Stimulated activated naive CD8-positive, alpha-beta T cell treated with anti-CD3 and anti-CD28 coated beads, Interleukin-15, Interleukin-2, amounts not matched to agents 100 ng/mL and 50 ng/mL, for 24 hours (primary cell): ENCODE measurements around the gene LSS.
A peak's percentile ranks its signal among the peaks of the same experiment; 100 is the strongest.
"Not testable (repeated sequence)": the region's sequence is repeated elsewhere in the genome, so short reads cannot be mapped to it uniquely, and the experiment has no call there.

Experiments
- H3K27ac Mint-ChIP-seq: one replicate; pipeline ENCODE4 v1.8.0; 2021; ENCODE audit warnings: mild to moderate bottlenecking, mixed read lengths
- H3K27me3 Mint-ChIP-seq: one replicate; pipeline ENCODE4 v1.8.0; 2021; ENCODE audit warnings: mixed read lengths
- H3K36me3 Mint-ChIP-seq: one replicate; pipeline ENCODE4 v1.8.0; 2021; ENCODE audit warnings: low read depth, mixed read lengths
- H3K4me1 Mint-ChIP-seq: one replicate; pipeline ENCODE4 v1.8.0; 2021; ENCODE audit warnings: low read depth, mixed read lengths
- H3K4me3 Mint-ChIP-seq: one replicate; pipeline ENCODE4 v1.8.0; 2021; ENCODE audit warnings: mild to moderate bottlenecking, mixed read lengths
- H3K9me3 Mint-ChIP-seq: one replicate; pipeline ENCODE4 v1.8.0; 2021; ENCODE audit warnings: mixed read lengths

LSS gene

DNA sequence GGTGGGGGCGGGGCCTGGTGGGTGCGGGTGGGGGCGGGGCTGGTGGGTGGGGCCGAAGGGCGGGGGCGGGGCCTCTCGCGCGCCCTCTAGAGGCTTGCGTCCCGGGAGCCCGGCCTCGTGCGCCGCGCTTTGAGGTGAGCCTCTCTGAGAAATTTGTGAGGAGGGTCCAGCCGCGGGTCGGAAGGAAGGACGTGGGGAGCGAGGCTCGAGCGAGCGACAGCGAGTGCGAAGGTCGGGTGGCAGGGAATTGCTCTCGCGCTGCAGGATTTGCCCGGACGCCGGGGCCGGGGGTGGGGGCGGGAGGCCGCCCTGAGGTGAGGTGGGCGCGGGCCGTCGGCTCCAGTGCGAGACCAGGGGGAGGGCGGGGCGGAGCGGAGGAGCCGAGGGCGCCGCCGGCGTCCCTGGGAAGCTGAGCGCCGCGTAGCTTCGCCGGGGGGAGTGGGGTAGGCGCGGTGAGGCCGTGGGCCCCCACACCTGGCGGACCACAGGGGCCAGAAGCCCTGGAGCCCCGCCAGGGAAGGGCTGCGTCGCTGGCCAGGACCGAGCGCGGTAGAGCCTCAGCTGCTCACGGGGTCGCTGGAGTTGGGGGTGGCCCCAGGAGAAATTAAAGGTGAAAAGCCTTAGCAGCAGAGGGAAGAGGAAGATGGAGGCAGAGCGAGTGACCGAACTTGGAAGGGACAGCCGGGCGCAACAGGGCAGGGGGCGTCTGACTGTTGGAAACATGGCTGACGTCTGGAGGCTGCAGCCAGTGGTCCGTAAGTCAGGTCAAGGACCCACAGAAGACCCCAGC lies 754 bp upstream of the LSS start:
- H3K4me3 Mint-ChIP-seq, result peak overlapping the region; percentile 82
- peaks cover 52% of the 10 kb centered on the region for H3K4me1 Mint-ChIP-seq
- peak overlapping the region; percentile 88 for H3K27ac Mint-ChIP-seq
- H3K9me3 Mint-ChIP-seq, result no peaks in the 10 kb centered on the region
- H3K36me3 Mint-ChIP-seq, result peaks cover 32% of the 10 kb centered on the region
- H3K27me3 Mint-ChIP-seq, result no peaks in the 10 kb centered on the region

DNA sequence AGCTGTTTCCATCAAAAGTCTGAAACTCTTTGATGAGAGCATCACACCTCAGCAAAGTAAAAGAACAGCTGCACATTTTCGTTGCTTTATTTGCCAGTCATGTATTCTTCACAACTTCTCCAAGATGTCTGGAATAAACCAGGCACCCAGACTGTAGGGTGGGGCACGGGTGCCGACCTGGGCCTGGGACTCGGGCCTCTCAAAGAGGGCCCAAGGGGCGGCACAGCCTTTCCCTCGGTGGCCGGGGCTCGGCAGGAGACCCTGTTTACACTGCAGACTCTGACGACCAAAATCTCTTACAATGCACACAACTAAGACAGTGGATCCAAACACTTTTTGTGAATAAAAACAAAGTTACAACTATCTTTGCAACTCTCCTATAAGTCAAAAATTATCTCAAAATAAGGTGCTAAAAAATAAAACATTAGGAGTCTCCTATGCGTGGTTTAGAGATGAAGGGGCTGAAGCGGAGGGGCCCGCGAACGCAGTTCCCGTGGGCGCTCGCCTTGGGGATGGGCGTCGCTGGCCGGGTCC lies 696 bp downstream of the LSS start:
- H3K27ac Mint-ChIP-seq, result peak overlapping the region; percentile 34
- no peaks in the 10 kb centered on the region for H3K9me3 Mint-ChIP-seq
- peak overlapping the region; percentile 82 for H3K4me3 Mint-ChIP-seq
- H3K36me3 Mint-ChIP-seq, result peaks cover 20% of the 10 kb centered on the region
- peaks cover 42% of the 10 kb centered on the region for H3K4me1 Mint-ChIP-seq
- H3K27me3 Mint-ChIP-seq, result no peaks in the 10 kb centered on the region

DNA sequence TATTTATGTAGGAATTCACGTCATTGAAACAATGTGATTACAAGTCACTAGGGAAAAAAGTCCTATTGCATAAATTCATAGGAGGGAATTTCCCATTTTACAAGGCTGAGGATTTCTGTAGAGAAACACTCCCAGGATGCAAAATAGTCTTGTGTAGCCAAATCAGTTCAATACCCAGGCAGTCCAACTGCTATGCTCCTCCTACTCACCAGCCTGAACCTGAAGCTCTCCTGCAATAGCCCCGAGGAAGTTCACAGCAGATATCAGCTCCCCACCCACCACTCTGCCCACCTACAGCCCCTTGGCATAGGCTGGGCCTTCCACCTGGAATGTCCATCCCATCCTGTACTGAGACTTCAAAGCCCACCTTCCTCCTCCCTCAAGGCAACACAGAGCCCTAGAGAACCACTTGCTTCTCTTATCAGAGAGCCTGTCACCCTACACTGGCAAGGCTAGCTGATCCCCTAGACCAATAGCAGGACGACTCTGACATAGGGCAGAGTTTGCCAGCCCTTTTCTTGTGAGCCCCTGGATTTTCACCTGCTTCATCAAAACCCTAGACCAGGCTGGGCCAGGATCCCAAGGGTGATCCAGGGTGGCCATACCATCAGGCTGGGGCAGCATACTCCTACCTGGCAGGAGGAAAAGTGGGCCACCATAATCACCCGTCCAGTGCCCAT lies 1.5 kb downstream of the LSS start:
- H3K36me3 Mint-ChIP-seq, result peaks cover 13% of the 10 kb centered on the region
- peak overlapping the region; percentile 82 for H3K4me3 Mint-ChIP-seq
- H3K27ac Mint-ChIP-seq, result no peak overlapping the region
- no peaks in the 10 kb centered on the region for H3K27me3 Mint-ChIP-seq
- no peaks in the 10 kb centered on the region for H3K9me3 Mint-ChIP-seq
- peaks cover 42% of the 10 kb centered on the region for H3K4me1 Mint-ChIP-seq

DNA sequence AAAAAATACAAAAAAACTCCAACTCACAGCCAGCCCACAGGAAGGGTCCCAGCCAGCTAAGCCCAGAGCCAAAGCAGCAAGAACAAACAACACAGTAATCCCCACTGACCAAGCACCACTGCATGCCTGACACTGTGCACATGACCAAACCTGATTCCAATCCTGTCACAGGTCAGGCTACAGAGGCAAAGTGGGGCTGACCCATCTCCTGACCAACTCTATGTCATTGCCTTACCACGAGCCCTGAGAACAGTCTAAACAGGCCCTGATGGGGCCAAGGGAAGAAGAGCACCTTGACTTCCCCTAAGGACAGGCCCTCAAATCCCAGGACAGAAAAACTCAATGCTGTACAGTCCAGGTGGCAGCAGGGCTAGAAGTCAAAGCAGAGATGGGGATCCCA lies 2.4 kb downstream of the LSS start:
- H3K4me1 Mint-ChIP-seq, result peaks cover 42% of the 10 kb centered on the region
- H3K9me3 Mint-ChIP-seq, result no peaks in the 10 kb centered on the region
- peaks cover 4% of the 10 kb centered on the region for H3K36me3 Mint-ChIP-seq
- H3K27ac Mint-ChIP-seq, result no peak overlapping the region
- H3K4me3 Mint-ChIP-seq, result no peak overlapping the region
- no peaks in the 10 kb centered on the region for H3K27me3 Mint-ChIP-seq

DNA sequence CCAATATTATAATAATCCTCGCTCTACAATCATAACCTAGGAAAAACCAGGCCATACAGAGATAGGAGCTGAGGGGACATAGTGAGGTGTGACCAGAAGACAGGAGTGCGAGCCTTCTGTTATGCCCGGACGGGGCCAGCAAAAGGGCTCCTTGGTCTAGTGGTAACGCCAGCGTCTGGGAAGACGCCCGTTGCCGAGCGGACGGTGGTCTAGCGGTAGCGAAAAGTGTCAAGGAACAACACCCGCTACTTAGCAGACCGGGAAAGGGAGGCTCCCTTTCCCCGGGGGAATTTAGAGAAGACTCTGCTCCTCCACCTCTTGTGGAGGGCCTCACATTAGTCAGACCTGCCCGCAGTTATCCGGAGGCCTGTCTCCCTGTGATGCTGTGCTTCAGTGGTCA lies 4.9 kb downstream of the LSS start:
- H3K27me3 Mint-ChIP-seq, H3K36me3 Mint-ChIP-seq, H3K9me3 Mint-ChIP-seq, H3K4me3 Mint-ChIP-seq, H3K27ac Mint-ChIP-seq: not testable (repeated sequence)
- H3K4me1 Mint-ChIP-seq, result peaks cover 29% of the 10 kb centered on the region

DNA sequence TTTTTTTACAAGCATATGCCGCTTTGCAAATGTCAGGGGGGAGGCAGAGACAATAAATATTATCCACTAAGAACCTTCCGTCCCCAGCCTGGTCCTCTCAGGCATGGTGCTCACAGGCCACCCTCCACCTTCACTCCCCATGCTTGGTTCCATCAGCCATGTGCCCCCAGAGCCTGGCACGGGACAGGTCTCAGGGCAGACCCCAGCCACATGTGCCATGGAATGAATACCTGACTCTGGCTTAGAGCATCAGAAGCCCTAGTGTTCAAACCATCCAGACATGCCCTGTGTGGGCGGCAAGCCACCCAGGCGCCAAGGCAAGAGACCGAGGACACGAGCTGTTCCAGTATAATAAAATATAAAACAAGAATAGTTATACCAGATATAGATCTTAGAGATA lies 5.4 kb downstream of the LSS start:
- Mint-ChIP-seq H3K4me1 (peaks cover 28% of the 10 kb centered on the region), H3K36me3 (peaks cover 5% of the 10 kb centered on the region), H3K9me3 (no peaks in the 10 kb centered on the region), H3K27me3 (no peaks in the 10 kb centered on the region), H3K27ac (no peak overlapping the region), H3K4me3 (no peak overlapping the region)

DNA sequence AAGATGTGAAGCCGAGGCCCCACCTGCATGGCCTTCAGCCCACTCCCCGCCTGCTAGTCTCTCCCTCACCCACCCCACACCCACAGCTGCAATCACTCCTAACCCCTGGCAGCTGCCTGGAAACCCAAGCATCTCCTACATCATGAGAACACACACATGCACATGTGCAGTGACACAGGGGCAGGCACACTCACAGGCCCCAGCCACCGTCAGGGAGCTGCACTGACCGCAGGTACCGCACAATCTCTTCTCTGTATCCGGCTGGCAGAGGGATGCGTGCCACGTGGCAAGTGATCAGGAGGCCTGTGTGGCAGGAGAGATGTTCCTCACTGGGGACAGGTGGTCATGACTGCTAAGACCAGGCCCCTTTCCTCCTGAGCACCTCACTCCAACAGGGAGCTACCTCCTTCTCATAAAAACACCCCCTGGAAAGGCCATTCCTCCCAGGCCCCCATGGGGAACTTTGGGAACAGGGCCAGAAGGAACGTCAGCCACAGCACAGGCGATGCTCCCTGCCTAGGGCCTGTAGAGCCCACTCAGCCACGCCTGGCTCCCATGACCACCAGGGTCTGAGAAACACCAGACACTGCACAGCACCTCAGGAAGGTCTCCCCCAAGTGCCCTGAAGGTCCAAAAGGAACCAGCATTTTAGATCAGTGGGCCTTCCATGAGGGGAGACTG lies 6.0 kb downstream of the LSS start:
- no peak overlapping the region for H3K27ac Mint-ChIP-seq
- no peaks in the 10 kb centered on the region for H3K27me3 Mint-ChIP-seq

DNA sequence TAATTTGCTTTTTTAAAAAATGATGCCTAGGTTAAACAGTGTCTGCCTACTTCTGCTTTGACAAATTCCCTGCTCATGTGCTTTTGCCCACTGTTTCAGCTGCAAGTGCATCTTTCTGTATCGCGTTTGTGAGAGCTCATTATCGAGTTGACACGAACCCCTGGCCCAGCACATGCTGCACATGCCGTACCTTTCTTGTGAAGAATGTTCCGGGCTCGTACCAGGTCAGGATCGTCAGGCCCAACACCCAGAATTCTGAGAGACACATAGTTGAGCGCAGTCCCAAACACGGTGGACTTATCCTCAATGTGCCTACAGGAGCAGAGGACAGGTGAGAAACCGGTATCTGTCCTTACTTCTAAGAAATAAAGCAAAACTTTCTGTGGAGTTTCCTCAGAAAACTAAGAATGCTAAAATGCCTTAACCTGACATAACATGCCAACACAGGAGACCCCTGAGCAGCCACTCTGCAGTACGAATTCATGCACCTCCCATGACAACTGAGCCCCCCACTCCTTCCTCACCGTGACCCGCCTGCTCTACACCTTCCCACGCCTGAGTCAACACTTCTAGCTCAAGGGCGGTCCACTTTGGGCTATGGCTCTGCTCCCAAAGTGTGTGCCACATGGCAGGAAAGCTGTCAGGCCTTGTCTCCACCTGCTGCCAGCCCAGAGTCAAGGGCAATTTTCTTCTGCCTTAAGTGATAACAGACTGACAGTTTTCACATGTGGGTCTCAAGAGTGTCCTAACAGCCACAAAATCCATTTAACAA lies 6.7 kb downstream of the LSS start:
- Mint-ChIP-seq H3K4me3 (no peak overlapping the region), H3K36me3 (peaks cover 5% of the 10 kb centered on the region), H3K27me3 (no peaks in the 10 kb centered on the region), H3K27ac (no peak overlapping the region), H3K9me3 (no peaks in the 10 kb centered on the region), H3K4me1 (peaks cover 14% of the 10 kb centered on the region)

More for the DNA sequence above, 6.0 kb downstream of the LSS start:
- Mint-ChIP-seq H3K4me3 (no peak overlapping the region), H3K36me3 (peaks cover 5% of the 10 kb centered on the region), H3K9me3 (no peaks in the 10 kb centered on the region), H3K4me1 (peaks cover 22% of the 10 kb centered on the region)

DNA sequence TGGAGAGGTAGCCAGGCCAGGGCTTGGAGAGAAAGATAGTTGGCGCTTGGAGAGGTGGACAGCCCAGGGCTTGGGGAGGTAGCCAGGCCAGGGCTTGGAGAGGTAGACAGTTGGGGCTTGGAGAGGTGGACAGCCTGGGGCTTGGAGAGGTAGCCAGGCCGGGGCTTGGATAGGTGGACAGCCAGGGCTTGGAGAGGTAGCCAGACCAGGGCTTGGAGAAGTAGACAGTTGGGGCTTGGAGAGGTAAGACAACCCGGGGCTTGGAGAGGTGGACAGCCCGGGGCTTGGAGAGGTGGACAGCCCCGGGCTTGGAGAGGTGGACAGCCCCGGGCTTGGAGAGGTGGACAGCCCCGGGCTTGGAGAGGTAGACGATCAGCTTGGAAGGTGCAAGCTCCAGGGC lies 7.7 kb downstream of the LSS start:
- H3K27ac Mint-ChIP-seq, result no peak overlapping the region
- peaks cover 5% of the 10 kb centered on the region for H3K36me3 Mint-ChIP-seq

DNA sequence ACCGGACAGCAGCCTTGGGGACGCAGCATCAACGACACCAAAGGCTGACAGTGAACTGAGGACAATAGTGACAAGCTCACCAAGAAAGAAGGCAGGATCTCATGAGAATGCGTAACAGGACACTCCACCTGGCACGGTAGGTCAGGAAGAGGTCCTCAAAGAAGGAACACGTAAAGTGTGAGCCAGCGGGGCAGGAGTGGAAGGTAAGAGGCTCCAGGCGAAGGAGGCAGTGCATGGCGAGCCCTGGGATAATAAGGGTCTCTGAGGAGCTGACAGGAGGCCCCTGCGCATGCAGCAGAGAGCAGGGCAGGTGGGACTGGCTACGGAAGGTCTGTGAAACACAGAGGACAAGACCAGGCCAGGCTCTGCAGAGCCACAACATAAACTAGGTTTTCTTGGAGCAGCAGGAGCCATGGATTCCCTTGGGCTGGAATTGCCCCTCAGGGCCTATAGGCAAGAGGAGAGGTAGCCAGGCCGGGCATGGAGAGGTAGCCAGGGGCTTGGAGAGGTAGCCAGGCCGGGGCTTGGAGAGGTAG lies 8.2 kb downstream of the LSS start:
- H3K4me1 Mint-ChIP-seq, result no peaks in the 10 kb centered on the region
- no peak overlapping the region for H3K27ac Mint-ChIP-seq
- no peaks in the 10 kb centered on the region for H3K27me3 Mint-ChIP-seq

More for the DNA sequence above, 7.7 kb downstream of the LSS start:
- no peaks in the 10 kb centered on the region for H3K9me3 Mint-ChIP-seq
- H3K27me3 Mint-ChIP-seq, result no peaks in the 10 kb centered on the region
- no peak overlapping the region for H3K4me3 Mint-ChIP-seq
- peaks cover 5% of the 10 kb centered on the region for H3K4me1 Mint-ChIP-seq

DNA sequence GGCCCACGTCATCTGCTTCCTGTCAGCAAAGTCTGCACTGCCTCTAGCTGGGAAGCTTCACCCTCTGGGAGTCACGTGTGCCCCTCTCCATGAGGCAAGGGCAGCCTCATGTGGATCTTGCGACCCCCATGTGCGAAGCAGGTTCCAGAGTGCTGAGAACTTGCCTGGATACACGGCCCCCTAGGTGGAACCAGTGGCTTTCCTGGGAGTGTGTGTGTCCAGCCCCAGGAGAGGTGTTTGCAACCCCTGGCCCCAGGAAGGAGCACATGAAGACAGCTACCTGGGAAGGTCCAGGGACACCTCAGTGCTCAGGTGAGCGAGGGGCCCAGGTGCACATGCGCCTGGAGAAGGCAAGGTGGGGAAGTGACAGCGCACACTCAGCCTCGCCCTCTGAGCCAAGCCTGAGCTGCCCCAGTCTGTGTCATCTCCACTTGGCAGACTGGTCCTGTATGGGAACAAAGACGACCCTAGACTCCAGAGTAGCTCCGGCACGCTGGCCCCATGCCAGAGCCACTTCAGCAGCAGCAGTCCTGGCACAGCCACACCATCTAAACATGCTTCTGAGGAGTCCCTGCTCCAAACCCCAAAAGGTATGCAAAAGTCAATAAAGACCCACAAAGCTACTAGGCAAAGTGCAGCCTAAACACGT lies 8.9 kb downstream of the LSS start:
- H3K36me3 Mint-ChIP-seq, result peaks cover 5% of the 10 kb centered on the region
- H3K9me3 Mint-ChIP-seq, result no peaks in the 10 kb centered on the region
- H3K27me3 Mint-ChIP-seq, result no peaks in the 10 kb centered on the region
- no peaks in the 10 kb centered on the region for H3K4me1 Mint-ChIP-seq
- H3K27ac Mint-ChIP-seq, result no peak overlapping the region
- H3K4me3 Mint-ChIP-seq, result no peak overlapping the region

More for the DNA sequence above, 8.2 kb downstream of the LSS start:
- H3K36me3 Mint-ChIP-seq, result peaks cover 5% of the 10 kb centered on the region
- H3K9me3 Mint-ChIP-seq, result no peaks in the 10 kb centered on the region
- no peak overlapping the region for H3K4me3 Mint-ChIP-seq

DNA sequence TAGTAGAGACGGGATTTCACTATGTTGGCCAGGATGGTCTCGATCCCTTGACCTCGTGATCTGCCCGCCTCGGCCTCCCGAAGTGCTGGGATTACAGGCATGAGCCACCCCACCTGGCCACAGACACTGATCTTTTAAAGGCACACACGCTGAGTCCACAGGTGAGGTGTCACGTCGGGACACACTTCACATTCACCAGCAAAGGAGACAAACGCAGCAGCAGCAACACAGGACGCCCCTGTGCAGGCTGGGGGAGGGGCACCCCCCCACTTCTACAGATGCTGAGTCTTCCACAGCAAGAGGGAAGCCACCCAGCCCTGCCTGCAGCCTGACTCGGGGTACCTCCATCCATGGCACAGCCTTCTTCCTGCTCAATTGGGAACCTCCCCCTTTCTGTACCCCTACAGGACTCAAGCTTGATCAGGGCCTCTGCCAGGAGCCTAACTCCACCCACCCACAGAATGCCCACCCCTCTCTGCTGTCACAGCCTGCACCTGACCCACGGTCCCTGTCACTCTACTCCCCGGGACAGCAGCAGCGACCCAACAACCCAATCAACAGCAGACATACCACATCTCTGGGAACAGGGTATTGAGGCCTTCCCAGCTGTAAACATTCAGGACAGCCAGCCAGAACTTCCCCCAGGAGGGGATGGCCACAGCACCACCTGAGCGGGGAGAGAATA lies 9.5 kb downstream of the LSS start:
- H3K27me3 Mint-ChIP-seq, result no peaks in the 10 kb centered on the region
- H3K36me3 Mint-ChIP-seq, result peaks cover 5% of the 10 kb centered on the region
- no peak overlapping the region for H3K27ac Mint-ChIP-seq
- no peaks in the 10 kb centered on the region for H3K4me1 Mint-ChIP-seq
- H3K9me3 Mint-ChIP-seq, result no peaks in the 10 kb centered on the region
- H3K4me3 Mint-ChIP-seq, result no peak overlapping the region

DNA sequence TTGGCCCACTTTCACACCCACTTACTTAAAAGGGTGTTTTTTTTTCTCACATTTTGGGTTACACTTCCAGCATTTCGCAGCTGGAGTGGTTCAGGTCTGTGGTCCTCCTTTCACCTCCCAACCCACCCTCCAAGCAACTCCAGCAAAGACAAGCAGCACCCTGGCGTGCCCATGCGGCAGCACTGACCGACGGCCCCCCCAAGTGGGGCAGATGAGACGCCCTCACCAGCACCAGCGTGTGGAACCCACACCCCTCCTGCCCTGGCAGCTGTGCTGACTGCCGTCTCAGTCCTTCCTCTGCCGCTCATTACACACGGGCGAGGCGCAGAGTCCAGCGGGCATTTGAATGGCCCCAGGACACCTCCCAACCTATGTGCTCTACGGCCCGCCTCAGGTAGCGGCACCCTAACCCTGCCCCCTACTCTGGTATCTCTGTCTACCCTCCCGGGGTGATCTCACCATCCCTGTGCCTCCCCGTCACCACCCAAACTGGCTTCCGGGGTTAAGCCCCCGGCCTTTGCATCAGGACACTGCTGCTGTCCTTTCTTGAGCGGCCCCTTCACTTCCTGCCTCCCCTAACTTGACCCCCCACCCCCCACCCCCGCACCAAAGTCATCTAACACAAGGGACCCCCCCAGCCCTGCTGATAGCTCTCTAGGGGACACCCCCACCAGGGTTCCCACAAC lies 10.9 kb downstream of the LSS start:
- no peaks in the 10 kb centered on the region for H3K27me3 Mint-ChIP-seq
- H3K27ac Mint-ChIP-seq, result no peak overlapping the region
- H3K4me1 Mint-ChIP-seq, result no peaks in the 10 kb centered on the region
- H3K9me3 Mint-ChIP-seq, result no peaks in the 10 kb centered on the region
- no peak overlapping the region for H3K4me3 Mint-ChIP-seq
- peaks cover 5% of the 10 kb centered on the region for H3K36me3 Mint-ChIP-seq
